Effector CD4-positive, alpha-beta T cell (primary cell): ENCODE results near the gene PALLD. TPM values are rescaled to one million over a fixed set of nuclear protein-coding genes. Genes with fewer than 3 reads are reported as not detected.
"Not testable (repeated sequence)": the region's sequence is repeated elsewhere in the genome, so short reads cannot be mapped to it uniquely, and the experiment has no call there.

Experiments used
- DNase-seq: peaks from one replicate; pipeline ENCODE4 v3.0.0-alpha.2; 2020
- total RNA-seq: gene quantifications from one replicate; lab custom pipeline; 2026; lab: John Stamatoyannopoulos, UW

The PALLD gene
- total RNA-seq = not detected

- no peak for DNase-seq
These were observed at the start of gene PALLD for GRCh38 chr4:168496834-168497233. PALLD (plus strand) TSS chr4:168497052.

GRCh38 chr4:168449063-168449462 is 47.8 kb upstream of the PALLD start:
- not testable (repeated sequence) for DNase-seq

DNA sequence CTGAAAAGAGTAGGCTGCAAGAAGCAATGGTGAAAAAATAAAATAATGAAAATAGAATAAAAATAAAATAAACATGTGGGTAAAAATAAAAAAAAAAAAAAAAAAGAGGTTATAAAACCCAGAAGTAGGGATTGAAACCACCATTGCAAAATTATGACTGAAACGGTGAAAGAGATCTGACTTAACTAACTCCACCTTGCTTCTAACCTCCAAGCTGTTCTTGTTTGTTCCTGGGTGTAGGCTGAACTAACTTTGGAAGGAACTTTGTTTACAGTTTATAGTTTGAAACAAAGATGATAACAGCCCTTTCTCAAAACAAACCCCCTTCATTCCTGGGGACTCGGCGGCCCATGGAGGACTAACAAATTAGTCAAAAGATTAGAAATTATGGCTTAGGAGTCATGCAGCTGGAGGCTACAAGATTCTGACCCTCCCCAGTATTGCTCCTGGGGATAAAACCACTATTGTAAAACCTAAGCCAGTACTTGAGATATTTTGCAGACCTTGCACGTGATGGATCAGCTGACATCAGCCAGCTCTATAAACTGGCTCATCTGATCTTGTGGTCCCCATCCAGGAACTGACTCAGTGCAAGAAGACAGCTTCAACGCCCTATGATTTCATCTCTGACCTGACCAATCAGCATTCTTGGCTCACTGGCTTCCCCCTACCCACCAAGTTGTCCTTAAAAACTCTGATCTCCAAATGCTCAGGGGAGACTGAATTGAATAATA is 47.0 kb upstream of the PALLD start:
- DNase-seq = no peak

DNA sequence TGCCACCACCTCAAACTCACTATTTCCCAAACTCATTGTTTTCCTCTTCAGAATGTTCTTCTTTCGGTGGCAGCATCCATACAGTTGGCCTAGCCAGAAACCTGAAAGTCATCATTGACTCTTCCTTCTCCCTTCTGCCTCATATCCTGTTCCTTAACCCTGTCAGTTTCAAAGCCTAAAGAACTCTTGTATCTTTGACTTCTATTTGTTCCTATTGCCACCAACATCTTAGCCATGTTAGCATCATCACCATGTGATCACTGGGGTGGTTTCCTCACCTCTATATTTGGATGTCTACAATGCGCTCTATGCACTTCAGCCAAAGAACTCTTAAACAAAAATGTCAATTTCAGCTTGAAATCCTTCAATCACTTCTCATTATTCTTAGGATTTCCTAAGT is 45.5 kb upstream of the PALLD start:
- DNase-seq = no peak

DNA sequence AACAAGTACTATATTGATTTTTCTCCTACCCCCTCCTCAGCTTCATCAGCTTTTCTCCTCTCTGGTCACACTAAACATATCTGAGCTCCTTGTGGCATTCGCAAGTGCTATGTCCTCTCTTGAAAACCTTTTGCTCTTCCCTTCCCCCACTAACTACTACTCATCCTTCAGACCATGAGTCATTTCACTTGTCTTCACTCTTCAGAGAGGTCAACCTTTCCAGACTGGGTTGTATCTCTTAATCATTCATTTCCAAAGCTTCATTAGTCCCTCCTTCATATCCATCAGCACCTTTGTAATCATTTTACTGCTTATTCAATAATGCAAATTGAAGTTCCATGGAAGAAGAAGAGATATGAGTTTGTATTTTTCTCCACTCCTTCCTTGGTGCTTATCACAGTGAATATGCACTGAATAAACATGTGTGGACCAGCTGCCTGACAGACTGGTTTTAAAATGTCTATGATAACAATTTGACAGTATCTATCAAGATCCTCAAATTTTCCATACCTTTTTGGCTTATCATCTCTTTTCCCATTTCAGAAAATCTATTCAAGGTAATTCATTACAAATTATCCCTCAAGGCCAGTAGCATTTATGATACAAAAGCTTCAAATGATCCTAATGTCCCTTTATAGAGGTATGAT is 45.0 kb upstream of the PALLD start:
- DNase-seq = no peak

GRCh38 chr4:168453146-168453545 is 43.7 kb upstream of the PALLD start:
- DNase-seq = no peak

GRCh38 chr4:168458256-168458655 is 38.6 kb upstream of the PALLD start:
- not testable (repeated sequence) for DNase-seq

GRCh38 chr4:168461821-168462220 is 35.0 kb upstream of the PALLD start:
- no peak for DNase-seq

DNA sequence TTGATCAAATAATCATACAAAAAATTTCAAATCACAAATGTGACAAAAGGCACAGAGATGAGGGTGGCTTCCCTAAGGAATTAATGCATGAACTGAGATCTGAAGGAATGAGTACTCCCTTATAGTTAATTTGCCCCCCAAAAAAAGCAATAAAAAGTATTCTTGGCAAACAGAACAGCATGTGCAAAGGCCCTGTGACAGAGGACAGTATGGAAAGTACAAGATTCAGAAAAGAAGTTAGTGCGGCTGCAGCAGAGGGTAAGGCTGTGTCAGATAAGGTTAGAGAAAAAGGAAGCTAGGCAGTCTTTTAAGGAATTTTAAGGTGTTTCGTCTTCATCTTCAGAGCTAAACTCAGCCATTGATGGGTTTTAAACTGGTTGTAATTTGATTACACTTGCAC is 23.9 kb upstream of the PALLD start:
- DNase-seq = no peak

- DNase-seq = no peak
These were observed 22.1 kb upstream of the PALLD start for GRCh38 chr4:168474660-168475320.

DNA sequence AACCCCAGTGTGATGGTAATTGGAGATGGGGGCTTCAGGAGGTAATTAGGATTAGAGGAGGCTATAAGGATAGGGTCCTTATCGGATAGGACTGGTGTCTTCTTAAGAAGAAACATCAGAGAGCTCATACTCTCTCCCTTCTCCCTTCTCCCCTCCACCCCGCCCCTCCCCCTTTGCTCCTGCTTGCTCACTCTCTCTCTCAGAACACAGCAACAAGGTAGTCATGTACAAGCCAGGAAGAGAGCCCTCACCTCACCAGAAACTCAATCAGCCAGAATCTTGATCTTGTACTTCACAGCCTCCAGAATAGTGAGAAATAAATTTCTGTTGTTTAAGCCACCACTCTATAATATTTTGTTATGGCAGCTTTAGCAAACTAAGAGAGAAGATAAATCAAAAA is 21.1 kb upstream of the PALLD start:
- DNase-seq = no peak

DNA sequence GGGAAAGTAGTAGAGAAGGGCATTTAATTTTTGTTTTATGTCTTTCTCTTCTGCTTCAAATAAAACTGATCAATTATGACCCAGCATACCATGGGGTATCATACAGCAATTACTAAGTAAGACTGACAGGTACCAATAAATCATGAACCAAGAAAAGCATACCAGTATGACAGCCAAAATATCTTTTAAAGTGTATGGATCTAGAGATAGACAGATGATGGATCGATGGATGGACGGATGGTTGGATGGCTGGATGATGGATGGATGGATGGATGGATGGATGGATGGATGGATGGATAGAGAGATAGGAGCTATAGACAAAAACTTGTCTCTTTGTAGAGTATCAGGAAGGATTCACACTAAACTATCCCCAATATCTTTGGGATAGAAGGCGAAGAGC is 18.0 kb upstream of the PALLD start:
- no peak for DNase-seq

GRCh38 chr4:168480931-168481611 is 15.8 kb upstream of the PALLD start:
- peak; percentile 20 for DNase-seq

- DNase-seq = no peak
These were observed 13.0 kb upstream of the PALLD start for GRCh38 chr4:168483811-168484210.

GRCh38 chr4:168484626-168485025 is 12.2 kb upstream of the PALLD start:
- DNase-seq = no peak

GRCh38 chr4:168485156-168485910 is 11.5 kb upstream of the PALLD start:
- no peak for DNase-seq

- DNase-seq = no peak
These were observed 10.0 kb upstream of the PALLD start for GRCh38 chr4:168486912-168487281.

- DNase-seq = no peak
These were observed 9.4 kb upstream of the PALLD start for GRCh38 chr4:168487282-168488035.

GRCh38 chr4:168488869-168489274 is 8.0 kb upstream of the PALLD start:
- no peak for DNase-seq

GRCh38 chr4:168489616-168490015 is 7.2 kb upstream of the PALLD start:
- DNase-seq = no peak

DNA sequence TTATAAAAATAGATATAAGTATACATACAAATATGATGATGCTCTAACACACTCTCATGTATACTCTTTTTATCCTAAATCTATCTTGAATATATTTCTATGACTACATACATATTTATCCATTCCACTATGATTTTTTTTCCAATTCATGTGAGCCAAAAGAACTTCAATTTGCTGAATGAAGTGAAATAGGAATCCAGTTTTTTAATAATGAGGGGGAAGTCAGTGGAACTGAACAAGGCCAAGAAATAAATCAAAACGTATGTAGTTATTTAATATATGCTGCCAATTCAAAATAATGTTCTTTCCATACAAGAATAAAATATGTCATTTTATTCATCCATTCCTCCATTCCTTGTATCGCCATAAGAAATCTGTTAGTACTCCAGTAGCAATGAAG is 6.1 kb upstream of the PALLD start:
- DNase-seq = no peak

DNA sequence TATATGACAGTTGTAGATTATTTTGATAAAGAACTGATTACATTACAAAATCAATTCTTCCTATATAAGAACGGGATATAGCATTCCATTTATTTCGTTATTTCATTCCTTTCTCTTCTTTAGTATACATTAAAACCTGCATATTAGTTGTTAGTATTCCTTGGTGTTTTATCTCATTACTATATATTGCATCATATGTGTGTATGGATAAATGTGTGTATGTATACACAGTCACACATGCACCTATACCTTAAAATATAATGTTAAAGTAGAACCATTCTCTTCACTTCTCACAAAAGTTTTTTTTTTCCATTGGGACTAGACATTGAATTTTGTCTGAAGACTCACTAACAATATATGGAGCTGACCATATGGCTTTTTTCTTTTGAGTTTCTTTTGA is 5.3 kb upstream of the PALLD start:
- no peak for DNase-seq
